OCI-LY7 (cell line): ENCODE data around the gene MTSS2. TPM values are rescaled to one million over a fixed set of nuclear protein-coding genes. Genes with fewer than 3 reads are reported as not detected.

Experiments
- BruUV-seq: library from RNA; stranded (reverse); fragments of 400-500 nt; replicated peaks from 2 replicates; lab custom pipeline; 2021; lab: Mats Ljungman, UMichigan
- CTCF ChIA-PET: fragments of 300-600 bp; sonication (Branson Sonifier 250); formaldehyde crosslinking; loops from one replicate; lab custom pipeline; 2022; ENCODE audit warnings: antibody characterized with exemption; ENCODE audit not compliant: unreplicated experiment; lab: Charles Lee
- POLR2A ChIA-PET: fragments of 300-600 bp; sonication (Branson Sonifier 250); formaldehyde crosslinking; loops from one replicate; lab custom pipeline; 2022; ENCODE audit warnings: antibody characterized with exemption; lab: Charles Lee
- DNase-seq: peaks from one replicate; pipeline ENCODE4 v3.0.0-alpha.2; 2015; ENCODE audit warnings: low spot score
- H2AFZ ChIP-seq: fragments of 200-600 bp; sonication (generic), shearing (Covaris generic); 2 replicates; pipeline ENCODE4 v1.6.1; 2014; ENCODE audit warnings: mild to moderate bottlenecking, antibody characterized with exemption, low read length, moderate library complexity
- H3K27ac ChIP-seq: fragments of 200-600 bp; sonication (generic); 2 replicates; pipeline ENCODE4 v1.5.1; 2014; ENCODE audit warnings: mixed run types, low read depth, mild to moderate bottlenecking, moderate library complexity, low read length, inconsistent platforms; ENCODE audit not compliant: poor library complexity, severe bottlenecking
- H3K36me3 ChIP-seq: fragments of 200-600 bp; sonication (generic); 2 replicates; pipeline ENCODE4 v1.6.1; 2014; ENCODE audit warnings: mild to moderate bottlenecking, antibody characterized with exemption, low read length, moderate library complexity, mixed read lengths; ENCODE audit not compliant: insufficient read depth
- H3K4me1 ChIP-seq: fragments of 200-600 bp; sonication (generic); 2 replicates; pipeline ENCODE4 v1.5.1; 2014; ENCODE audit warnings: mild to moderate bottlenecking, low read length; ENCODE audit not compliant: insufficient read depth, poor library complexity, severe bottlenecking
- H3K4me2 ChIP-seq: fragments of 200-600 bp; sonication (generic); 2 replicates; pipeline ENCODE4 v1.6.1; 2014; ENCODE audit warnings: mild to moderate bottlenecking, low read length
- H3K4me3 ChIP-seq: fragments of 200-600 bp; sonication (generic); 2 replicates; pipeline ENCODE4 v1.5.1; 2014; ENCODE audit warnings: mild to moderate bottlenecking, low read depth, low read length; ENCODE audit not compliant: poor library complexity, severe bottlenecking
- H3K79me2 ChIP-seq: fragments of 200-600 bp; sonication (generic); 2 replicates; pipeline ENCODE4 v1.6.1; 2016; ENCODE audit warnings: low read depth, mild to moderate bottlenecking, low read length, moderate library complexity, mixed read lengths; ENCODE audit not compliant: insufficient read depth
- H3K9me2 ChIP-seq: fragments of 200-600 bp; sonication (generic); 2 replicates; pipeline ENCODE4 v1.6.1; 2016; ENCODE audit warnings: mild to moderate bottlenecking, low read length, mixed read lengths; ENCODE audit not compliant: insufficient read depth
- H3K9me3 ChIP-seq: fragments of 200-600 bp; sonication (generic); 2 replicates; pipeline ENCODE4 v1.6.1; 2014; ENCODE audit warnings: mild to moderate bottlenecking, mixed run types, low read length, mixed read lengths
- H4K20me1 ChIP-seq: fragments of 200-600 bp; sonication (generic); 2 replicates; pipeline ENCODE4 v1.6.1; 2014; ENCODE audit warnings: mild to moderate bottlenecking, antibody characterized with exemption, low read length, moderate library complexity, mixed read lengths; ENCODE audit not compliant: insufficient read depth
- EZH2phosphoT487 ChIP-seq: fragments of 200-600 bp; sonication (generic); IDR thresholded peaks from 2 replicates; pipeline ENCODE4 v1.6.1; 2018; ENCODE audit warnings: low read depth, borderline replicate concordance, mild to moderate bottlenecking, mixed run types, antibody characterized with exemption, low read length, moderate library complexity, mixed read lengths
- intact Hi-C: fragments of 100-400 bp; cut with micrococcal nuclease; formaldehyde crosslinking; loops from one replicate; pipeline ENCODE4 v1.10.0; 2022; ENCODE audit not compliant: unreplicated experiment
- total RNA-seq, 2 experiments: library from RNA; depleted of rRNA in 1 of 2; stranded (reverse); fragments of >200 nt in 1 of 2; shearing (Covaris generic) in 1 of 2; gene quantifications; 2 replicates each; pipeline ENCODE4 v1.2.3, GENCODE V29; 2014 to 2022
- TF ChIP-seq, protein P1 (sequence below): fragments of 200-600 bp; sonication (generic); conservative IDR thresholded peaks from 2 replicates; pipeline ENCODE4 v1.5.1; 2014; ENCODE audit warnings: mild to moderate bottlenecking, antibody characterized with exemption, low read length, moderate library complexity, mixed read lengths

The MTSS2 gene
- total RNA-seq, 2 experiments from 2014 or later: 0.17 to 0.19 TPM

DNA sequence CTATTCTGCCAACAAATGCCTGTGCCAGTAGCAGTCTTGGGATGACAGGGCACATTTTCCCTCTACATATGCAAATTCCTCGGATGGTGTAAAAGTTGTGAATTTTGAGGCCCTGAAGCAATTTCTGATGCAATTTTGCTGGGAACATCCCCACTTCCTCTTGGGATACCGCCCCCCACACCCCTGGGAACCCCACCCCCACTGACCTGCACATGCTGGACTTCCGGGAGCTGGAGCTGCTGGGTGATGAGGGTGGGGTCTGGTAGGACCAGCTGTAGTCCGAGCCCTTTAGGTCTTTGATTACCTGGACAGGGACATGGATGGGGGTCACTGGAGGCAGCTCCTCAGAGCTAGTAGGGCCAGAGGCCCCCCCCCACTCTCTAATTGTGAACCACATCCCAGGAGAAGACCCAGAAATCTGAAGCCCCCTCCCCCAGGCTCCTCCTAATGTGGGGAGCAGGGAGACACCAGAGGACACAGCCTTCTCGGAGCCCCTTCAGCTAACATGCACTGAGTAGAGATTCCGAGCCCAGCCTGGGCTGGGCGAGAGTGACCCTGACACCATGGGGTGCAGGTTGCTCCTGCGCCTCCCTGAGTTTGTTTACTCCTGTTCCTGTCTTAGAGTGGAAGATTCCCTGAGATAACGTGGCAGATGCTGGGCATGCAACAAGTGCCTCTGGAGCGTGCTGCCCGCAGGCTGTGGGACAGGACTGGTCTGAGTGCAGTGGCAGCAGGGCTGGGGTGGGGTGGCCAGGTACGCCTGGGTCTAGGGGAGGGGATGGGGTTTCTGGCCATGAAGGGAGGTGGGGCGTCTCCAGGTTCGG, 9.0 kb downstream of the MTSS2 start:
- Histone ChIP-seq H3K4me3 (no peak overlapping the region), H3K9me2 (no peaks in the 10 kb centered on the region), H3K27ac (no peak overlapping the region), H2AFZ (no peak overlapping the region), H3K4me1 (no peaks in the 10 kb centered on the region), H3K79me2 (no peaks in the 10 kb centered on the region), H3K9me3 (no peaks in the 10 kb centered on the region), H4K20me1 (no peaks in the 10 kb centered on the region), H3K36me3 (no peaks in the 10 kb centered on the region), H3K4me2 (no peak overlapping the region)
- intact Hi-C loops: no loop called here
- no peak for DNase-seq
- CTCF ChIA-PET: interaction anchor here (0.5 to 0.6 kb wide), 2 partner anchors 78 to 100 kb away, joined by 3 read pairs; no protein-coding TSS in a partner anchor
- POLR2A ChIA-PET: no interaction called here
- BruUV-seq: no TSS peak
- TF ChIP-seq EZH2phosphoT487: no peak
- TF ChIP-seq, protein P1, sequence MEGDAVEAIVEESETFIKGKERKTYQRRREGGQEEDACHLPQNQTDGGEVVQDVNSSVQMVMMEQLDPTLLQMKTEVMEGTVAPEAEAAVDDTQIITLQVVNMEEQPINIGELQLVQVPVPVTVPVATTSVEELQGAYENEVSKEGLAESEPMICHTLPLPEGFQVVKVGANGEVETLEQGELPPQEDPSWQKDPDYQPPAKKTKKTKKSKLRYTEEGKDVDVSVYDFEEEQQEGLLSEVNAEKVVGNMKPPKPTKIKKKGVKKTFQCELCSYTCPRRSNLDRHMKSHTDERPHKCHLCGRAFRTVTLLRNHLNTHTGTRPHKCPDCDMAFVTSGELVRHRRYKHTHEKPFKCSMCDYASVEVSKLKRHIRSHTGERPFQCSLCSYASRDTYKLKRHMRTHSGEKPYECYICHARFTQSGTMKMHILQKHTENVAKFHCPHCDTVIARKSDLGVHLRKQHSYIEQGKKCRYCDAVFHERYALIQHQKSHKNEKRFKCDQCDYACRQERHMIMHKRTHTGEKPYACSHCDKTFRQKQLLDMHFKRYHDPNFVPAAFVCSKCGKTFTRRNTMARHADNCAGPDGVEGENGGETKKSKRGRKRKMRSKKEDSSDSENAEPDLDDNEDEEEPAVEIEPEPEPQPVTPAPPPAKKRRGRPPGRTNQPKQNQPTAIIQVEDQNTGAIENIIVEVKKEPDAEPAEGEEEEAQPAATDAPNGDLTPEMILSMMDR: no peak

DNA sequence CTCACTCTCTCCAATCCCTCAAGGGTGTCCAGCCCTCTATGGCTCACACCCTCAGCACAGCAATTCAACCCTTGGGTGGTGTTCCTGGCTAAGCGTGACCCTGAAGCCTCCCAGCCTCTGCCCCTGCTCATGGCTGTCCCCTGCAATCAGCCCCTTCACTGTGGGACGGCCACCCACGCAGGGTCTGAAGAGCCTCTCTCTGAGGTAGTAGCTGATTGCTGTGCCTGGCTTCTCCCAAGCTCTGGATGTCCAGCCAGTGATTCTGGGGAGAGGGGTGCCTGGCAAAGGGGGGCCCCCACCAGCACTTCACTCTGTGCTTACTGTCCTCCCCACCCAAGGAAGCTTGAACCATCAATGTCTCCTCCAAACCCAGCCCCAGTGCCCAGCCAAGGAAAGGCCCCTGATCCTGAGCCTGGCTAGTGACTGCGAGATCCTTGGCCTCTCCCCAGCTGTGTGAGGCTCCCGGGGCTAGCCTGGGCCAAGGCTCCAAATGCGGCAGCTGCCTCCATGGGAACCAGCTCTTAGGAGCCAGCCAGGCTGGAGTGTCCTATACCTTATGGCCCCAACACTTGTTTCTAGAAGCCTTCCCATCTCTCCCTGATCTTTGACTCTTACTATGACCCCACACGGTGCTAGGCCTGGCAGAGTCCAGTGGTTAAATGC, 9.9 kb downstream of the MTSS2 start:
- H2AFZ ChIP-seq: no peak overlapping the region
- BruUV-seq: no TSS peak
- ChIA-PET POLR2A (interaction anchor here (0.5 to 0.6 kb wide), 2 partner anchors 95 to 332 kb away, joined by 3 read pairs; no protein-coding TSS in a partner anchor), CTCF (interaction anchor here (0.6 kb wide), 1 partner anchor 79 kb away, joined by 3 read pairs; no protein-coding TSS in a partner anchor)
- no peak for DNase-seq
- no peak overlapping the region for H3K4me3 ChIP-seq
- no peaks in the 10 kb centered on the region for H4K20me1 ChIP-seq
- H3K4me1 ChIP-seq: no peaks in the 10 kb centered on the region
- no peak overlapping the region for H3K4me2 ChIP-seq
- H3K9me2 ChIP-seq: no peaks in the 10 kb centered on the region
- H3K36me3 ChIP-seq: no peaks in the 10 kb centered on the region
- no peaks in the 10 kb centered on the region for H3K79me2 ChIP-seq
- TF ChIP-seq, protein P1: no peak
- TF ChIP-seq EZH2phosphoT487: no peak
- H3K27ac ChIP-seq: no peak overlapping the region
- intact Hi-C loops: no loop called here
- H3K9me3 ChIP-seq: no peaks in the 10 kb centered on the region
